ENCODE data around the gene CNGB1.

- TF ChIP-seq CTCF (conservative IDR thresholded peaks at IDR 0.05; ENCODE audit: low read depth, low read length) = no peak
- TF ChIP-seq EZH2phosphoT487 (IDR thresholded peaks at IDR 0.05; ENCODE audit: borderline replicate concordance, low read length) = no peak
Measured at GRCh38 chr16:57971848-57972247, 920 bp upstream of the CNGB1 start.

Measured in PC-3 (cell line).